H1 (cell line): ENCODE data around the gene FCN3. TPM values are rescaled to one million over a fixed set of nuclear protein-coding genes. Genes with fewer than 3 reads are reported as not detected.
A peak's percentile ranks its signal among the peaks of the same experiment; 100 is the strongest.

Experiments used
- CTCF ChIP-seq, 3 experiments: IDR thresholded peaks; 1 replicate in 2 of 3; 2 replicates in 1 of 3; pipeline versions ENCODE4 v1.5.1 to v1.6.1; 2011; ENCODE audit warnings: low read length in 3 of 3, mild to moderate bottlenecking in 3 of 3, inconsistent platforms in 2 of 3, low read depth in 1 of 3, moderate library complexity in 1 of 3; ENCODE audit not compliant: insufficient read depth in 1 of 3; ENCODE audit errors: control extremely low read depth in 1 of 3
- polyA plus RNA-seq, 7 experiments: library from polyadenylated mRNA; depleted of rRNA in 3 of 7; stranded (reverse) in 5 of 7; unstranded in 2 of 7; fragments of >200 nt in 5 of 7; fragments of 200-250 nt in 2 of 7; gene quantifications; 1 replicate in 5 of 7; 2 replicates in 1 of 7; 4 replicates in 1 of 7; pipeline versions ENCODE4 v1.2.1 to v1.2.3, GENCODE V29; 2011 to 2013; ENCODE audit warnings: missing spikeins in 2 of 7, mixed read lengths in 2 of 7
- total RNA-seq: library from RNA; stranded (reverse); fragmentation: NEBNext Ultra II Directional; extraction: Animal tissue kit (Norgen Biotek cat#: 25700); gene quantifications from 2 replicates; pipeline ENCODE4 v1.2.1, GENCODE V29; 2021

The FCN3 gene
- total and polyA plus RNA-seq, 2 of the 8 experiments (the other 6 are each of a cell fraction or from before 2014, with no cell fraction given) = 0.30 to 0.57 TPM

- peak in 2 of 3 experiments; percentile 12 to 41; a peak in 2 of 4 replicates for TF ChIP-seq CTCF (IDR thresholded peaks at IDR 0.05; ENCODE audit: control extremely low read depth in 1 of 3, insufficient read depth in 1 of 3, low read depth in 1 of 3, low read length in 3 of 3)
Observed at GRCh38 chr1:27405074-27405473, 30.4 kb upstream of the FCN3 start (continued).
